SK-N-SH treated with all-trans-retinoic acid at 6 μM for 48 hours (cell line): ENCODE results near the gene TMEM87A.

Experiments used
- ATAC-seq: fragments of 200-7000 bp; cut with Tn5 transposase; 3 replicates; pipeline ENCODE4 v1.9.1; 2020; ENCODE audit warnings: mild to moderate bottlenecking, moderate library complexity
- ARNTL ChIP-seq: fragments of 450-650 bp; formaldehyde crosslinking; IDR thresholded peaks from 2 replicates; pipeline ENCODE4 v1.5.0; 2020; ENCODE audit warnings: low read depth, mild to moderate bottlenecking, moderate library complexity, borderline replicate concordance
- BACH2 ChIP-seq: fragments of 250-450 bp; sonication (Bioruptor Pico); IDR thresholded peaks from 2 replicates; pipeline ENCODE4 v1.9.0; 2021; ENCODE audit warnings: mild to moderate bottlenecking, borderline replicate concordance
- CREB5 ChIP-seq: fragments of 250-450 bp; sonication (Bioruptor Pico); IDR thresholded peaks from 2 replicates; pipeline ENCODE4 v1.5.1; 2020; ENCODE audit warnings: low read depth, mild to moderate bottlenecking, moderate library complexity
- CSDC2 ChIP-seq: fragments of 250-450 bp; sonication (Bioruptor Pico); IDR thresholded peaks from 2 replicates; pipeline ENCODE4 v1.5.0; 2020; ENCODE audit warnings: mild to moderate bottlenecking, moderate library complexity
- CSRNP3 ChIP-seq: fragments of 250-450 bp; sonication (Bioruptor Pico); IDR thresholded peaks from 2 replicates; pipeline ENCODE4 v1.5.1; 2021; ENCODE audit warnings: mild to moderate bottlenecking, moderate library complexity
- ESRRG ChIP-seq: fragments of 250-450 bp; sonication (Bioruptor Pico); IDR thresholded peaks from 2 replicates; pipeline ENCODE4 v1.6.1; 2021; ENCODE audit warnings: mild to moderate bottlenecking
- GLIS3 ChIP-seq: fragments of 250-450 bp; sonication (Bioruptor Pico); IDR thresholded peaks from 2 replicates; pipeline ENCODE4 v1.5.0; 2020; ENCODE audit warnings: mild to moderate bottlenecking, moderate library complexity
- PATZ1 ChIP-seq: fragments of 250-450 bp; sonication (Bioruptor Pico); IDR thresholded peaks from 2 replicates; pipeline ENCODE4 v1.8.0; 2020; ENCODE audit warnings: mild to moderate bottlenecking, moderate library complexity, borderline replicate concordance
- PPARA ChIP-seq: fragments of 250-450 bp; sonication (Bioruptor Pico); IDR thresholded peaks from 2 replicates; pipeline ENCODE4 v1.5.0; 2020; ENCODE audit warnings: mild to moderate bottlenecking, borderline replicate concordance
- RARB ChIP-seq: fragments of 250-450 bp; sonication (Bioruptor Pico); IDR thresholded peaks from 2 replicates; pipeline ENCODE4 v1.8.0; 2021; ENCODE audit warnings: mild to moderate bottlenecking, moderate library complexity
- SNAI2 ChIP-seq: fragments of 250-450 bp; sonication (Bioruptor Pico); IDR thresholded peaks from 2 replicates; pipeline ENCODE4 v1.5.0; 2020; ENCODE audit warnings: mild to moderate bottlenecking, moderate library complexity
- TCF4 ChIP-seq: fragments of 250-450 bp; sonication (Bioruptor Pico); IDR thresholded peaks from 2 replicates; pipeline ENCODE4 v1.8.0; 2021; ENCODE audit warnings: mild to moderate bottlenecking, moderate library complexity, borderline replicate concordance
- TOX ChIP-seq: fragments of 250-450 bp; sonication (Bioruptor Pico); IDR thresholded peaks from 2 replicates; pipeline ENCODE4 v1.8.0; 2021; ENCODE audit warnings: mild to moderate bottlenecking, moderate library complexity, borderline replicate concordance
- ZC3H10 ChIP-seq: fragments of 250-450 bp; sonication (Bioruptor Pico); IDR thresholded peaks from 2 replicates; pipeline ENCODE4 v1.5.1; 2021; ENCODE audit warnings: mild to moderate bottlenecking, moderate library complexity
- ZFP3 ChIP-seq: fragments of 250-450 bp; sonication (Bioruptor Pico); IDR thresholded peaks from 2 replicates; pipeline ENCODE4 v1.5.0; 2020; ENCODE audit warnings: mild to moderate bottlenecking, moderate library complexity
- ZFP30 ChIP-seq: fragments of 450-650 bp; formaldehyde crosslinking; IDR thresholded peaks from 2 replicates; pipeline ENCODE4 v1.5.0; 2022; ENCODE audit warnings: mild to moderate bottlenecking, moderate library complexity
- ZNF565 ChIP-seq: fragments of 450-650 bp; formaldehyde crosslinking; conservative IDR thresholded peaks from 2 replicates; pipeline ENCODE4 v1.5.0; 2020; ENCODE audit warnings: low read depth, mild to moderate bottlenecking, moderate library complexity
- ZNF70 ChIP-seq: fragments of 450-650 bp; formaldehyde crosslinking; IDR thresholded peaks from 2 replicates; pipeline ENCODE4 v1.5.0; 2020; ENCODE audit warnings: mild to moderate bottlenecking, moderate library complexity
- ZNF8 ChIP-seq: fragments of 450-650 bp; formaldehyde crosslinking; IDR thresholded peaks from 2 replicates; pipeline ENCODE4 v1.5.0; 2020; ENCODE audit warnings: mild to moderate bottlenecking, moderate library complexity
- TF ChIP-seq, protein P1 (sequence below): fragments of 250-450 bp; sonication (Bioruptor Pico); IDR thresholded peaks from 2 replicates; pipeline ENCODE4 v1.5.0; 2020; ENCODE audit warnings: mild to moderate bottlenecking, moderate library complexity

The TMEM87A gene

DNA sequence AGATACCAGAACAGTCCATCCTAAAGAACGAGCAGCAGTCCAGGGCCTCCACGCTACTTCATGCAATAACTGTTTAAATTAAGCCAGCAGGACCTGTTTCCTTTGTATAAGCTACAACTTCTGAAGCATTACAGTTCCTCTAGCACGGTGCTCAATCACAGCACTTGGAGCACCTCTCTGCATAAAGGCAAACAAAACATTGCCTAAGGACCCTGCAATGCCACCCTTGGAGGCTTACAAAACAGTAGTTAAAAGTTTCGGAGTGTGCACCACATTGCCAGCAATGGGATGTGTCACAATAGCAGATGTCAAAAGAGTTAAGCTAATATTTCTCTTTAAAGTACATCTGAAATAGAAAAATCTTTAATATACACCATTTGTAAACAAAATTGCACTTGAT lies 62.5 kb downstream of the TMEM87A start:
- TF ChIP-seq SNAI2 (CRISPR knock-in tag), result no peak
- TF ChIP-seq BACH2, result no peak
- TF ChIP-seq ZNF8 (CRISPR knock-in tag), result no peak
- ATAC-seq, result no peak

DNA sequence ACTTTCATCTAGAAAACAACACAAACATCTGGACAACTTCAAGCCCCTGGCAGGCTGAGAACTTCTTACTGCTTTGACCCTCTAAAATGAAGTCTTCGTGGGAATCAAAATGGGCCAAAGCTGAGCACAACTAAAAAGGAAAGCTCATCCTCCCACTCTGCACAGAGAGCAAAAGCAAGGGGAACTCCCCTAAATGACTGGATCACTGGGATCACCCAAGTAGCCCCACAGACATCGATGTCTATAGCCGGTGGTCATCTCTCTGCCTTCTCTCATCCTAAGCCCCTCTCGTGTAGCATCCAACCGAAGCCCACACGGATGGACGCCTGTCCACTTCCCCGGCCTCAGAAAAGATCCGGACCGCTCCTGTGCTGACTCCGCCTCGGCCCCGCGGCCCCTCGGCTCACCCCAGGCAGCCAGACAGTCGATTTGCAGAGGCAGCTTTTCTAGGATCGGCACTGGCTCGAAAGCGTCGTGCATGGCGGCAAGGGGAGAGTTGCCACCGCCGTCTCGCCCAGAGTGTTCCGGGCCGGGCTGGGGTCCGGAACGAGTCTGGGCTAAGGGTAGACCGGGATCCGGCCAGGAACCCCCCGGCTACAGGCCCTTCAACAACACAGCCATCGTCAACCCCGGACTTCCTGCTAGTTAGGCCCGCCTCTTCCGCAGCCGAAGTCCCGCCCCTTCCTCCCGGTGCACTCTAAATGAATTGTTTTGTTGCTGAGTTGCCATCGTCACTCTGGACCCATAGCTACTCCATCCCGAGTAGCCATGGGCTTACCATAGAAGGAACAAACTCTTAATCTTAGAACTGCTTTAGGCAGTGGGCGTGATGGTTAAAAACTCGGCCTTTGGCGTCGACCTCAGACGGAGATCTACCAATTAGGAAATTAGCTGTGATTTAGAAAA lies 65.3 kb downstream of the TMEM87A start, which contains the start of gene VPS39:
Gene VPS39, minus strand, starts transcription at position 631 of the 906 bp plus-strand sequence. Its CDS starts 151 bp downstream, at position 480.
- TF ChIP-seq ZC3H10 (CRISPR knock-in tag), result no peak
- no peak for TF ChIP-seq ZFP3 (CRISPR knock-in tag)
- TF ChIP-seq ARNTL (CRISPR knock-in tag), result no peak
- no peak for TF ChIP-seq PPARA (CRISPR knock-in tag)
- 0 out of 2 replicates have a peak, but pooled peaks have one; percentile 12 for TF ChIP-seq RARB (CRISPR knock-in tag)
- TF ChIP-seq, protein P1, sequence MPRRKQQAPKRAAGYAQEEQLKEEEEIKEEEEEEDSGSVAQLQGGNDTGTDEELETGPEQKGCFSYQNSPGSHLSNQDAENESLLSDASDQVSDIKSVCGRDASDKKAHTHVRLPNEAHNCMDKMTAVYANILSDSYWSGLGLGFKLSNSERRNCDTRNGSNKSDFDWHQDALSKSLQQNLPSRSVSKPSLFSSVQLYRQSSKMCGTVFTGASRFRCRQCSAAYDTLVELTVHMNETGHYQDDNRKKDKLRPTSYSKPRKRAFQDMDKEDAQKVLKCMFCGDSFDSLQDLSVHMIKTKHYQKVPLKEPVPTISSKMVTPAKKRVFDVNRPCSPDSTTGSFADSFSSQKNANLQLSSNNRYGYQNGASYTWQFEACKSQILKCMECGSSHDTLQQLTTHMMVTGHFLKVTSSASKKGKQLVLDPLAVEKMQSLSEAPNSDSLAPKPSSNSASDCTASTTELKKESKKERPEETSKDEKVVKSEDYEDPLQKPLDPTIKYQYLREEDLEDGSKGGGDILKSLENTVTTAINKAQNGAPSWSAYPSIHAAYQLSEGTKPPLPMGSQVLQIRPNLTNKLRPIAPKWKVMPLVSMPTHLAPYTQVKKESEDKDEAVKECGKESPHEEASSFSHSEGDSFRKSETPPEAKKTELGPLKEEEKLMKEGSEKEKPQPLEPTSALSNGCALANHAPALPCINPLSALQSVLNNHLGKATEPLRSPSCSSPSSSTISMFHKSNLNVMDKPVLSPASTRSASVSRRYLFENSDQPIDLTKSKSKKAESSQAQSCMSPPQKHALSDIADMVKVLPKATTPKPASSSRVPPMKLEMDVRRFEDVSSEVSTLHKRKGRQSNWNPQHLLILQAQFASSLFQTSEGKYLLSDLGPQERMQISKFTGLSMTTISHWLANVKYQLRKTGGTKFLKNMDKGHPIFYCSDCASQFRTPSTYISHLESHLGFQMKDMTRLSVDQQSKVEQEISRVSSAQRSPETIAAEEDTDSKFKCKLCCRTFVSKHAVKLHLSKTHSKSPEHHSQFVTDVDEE (CRISPR knock-in tag), result peak; percentile 56; the same call in 1 of the 2 replicates
- TF ChIP-seq GLIS3 (CRISPR knock-in tag), result 0 out of 2 replicates have a peak, but pooled peaks have one; percentile 22
- no peak for TF ChIP-seq ESRRG (CRISPR knock-in tag)
- TF ChIP-seq TOX (CRISPR knock-in tag), result no peak
- peak; percentile 99 for ATAC-seq

GRCh38 chr15:42206406-42206805 lies 66.8 kb downstream of the TMEM87A start:
- no peak for TF ChIP-seq BACH2
- TF ChIP-seq, all 23 proteins: peak for 0
- no peak for ATAC-seq

DNA sequence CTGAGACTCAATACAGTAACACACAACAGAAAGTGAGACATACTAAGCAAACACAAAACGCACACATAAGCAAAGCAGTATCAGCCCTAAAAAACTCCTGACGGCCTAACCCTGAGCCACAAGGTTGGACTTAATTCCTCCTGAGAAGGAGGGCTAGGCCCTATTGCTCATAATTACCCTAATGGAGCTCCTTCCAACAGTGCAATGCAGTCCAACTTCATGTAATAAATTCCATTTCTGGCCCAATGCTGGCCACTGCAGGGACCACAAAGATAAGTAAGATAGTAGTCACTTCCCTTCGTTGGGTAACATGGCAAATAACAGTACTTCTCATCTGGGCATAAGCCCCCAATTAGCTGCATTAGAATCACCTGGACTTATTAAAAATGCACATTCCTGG lies 69.3 kb downstream of the TMEM87A start:
- no peak for ATAC-seq
- TF ChIP-seq ZFP30 (CRISPR knock-in tag) (no peak), PPARA (CRISPR knock-in tag) (no peak), BACH2 (no peak), CSDC2 (no peak), ESRRG (CRISPR knock-in tag) (no peak), ZFP3 (CRISPR knock-in tag) (no peak), ZC3H10 (CRISPR knock-in tag) (no peak), ZNF70 (CRISPR knock-in tag) (no peak), SNAI2 (CRISPR knock-in tag) (no peak)

DNA sequence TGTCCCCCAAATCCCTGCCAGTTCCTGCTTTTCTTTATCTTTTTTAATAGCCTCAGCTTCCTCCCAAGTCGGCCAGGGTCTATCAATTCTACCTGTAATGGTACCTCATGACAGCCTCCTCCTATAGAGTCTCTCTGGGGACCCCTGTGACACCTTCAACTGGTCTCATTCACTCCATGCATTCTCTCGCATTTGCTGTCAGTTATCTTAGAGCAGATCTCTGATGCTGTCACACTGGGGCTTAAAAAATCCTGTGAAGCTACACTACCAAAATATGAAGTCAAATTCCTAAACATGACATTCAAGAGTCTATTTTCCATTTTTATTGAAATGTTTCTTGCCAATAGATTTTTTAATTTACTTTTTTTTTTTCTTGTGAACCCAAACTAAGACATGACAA lies 70.6 kb downstream of the TMEM87A start:
- TF ChIP-seq TCF4, result no peak
- TF ChIP-seq CSDC2, result no peak
- TF ChIP-seq ESRRG (CRISPR knock-in tag), result no peak
- TF ChIP-seq CREB5, result no peak
- no peak for TF ChIP-seq PATZ1 (CRISPR knock-in tag)
- TF ChIP-seq ZNF8 (CRISPR knock-in tag), result no peak
- TF ChIP-seq ZNF565 (CRISPR knock-in tag), result no peak
- no peak for TF ChIP-seq ZFP30 (CRISPR knock-in tag)
- no peak for TF ChIP-seq PPARA (CRISPR knock-in tag)
- TF ChIP-seq ZC3H10 (CRISPR knock-in tag), result no peak
- no peak for TF ChIP-seq TOX (CRISPR knock-in tag)
- no peak for TF ChIP-seq CSRNP3
- TF ChIP-seq RARB (CRISPR knock-in tag), result no peak
- no peak for TF ChIP-seq GLIS3 (CRISPR knock-in tag)
- TF ChIP-seq SNAI2 (CRISPR knock-in tag), result no peak
- no peak for TF ChIP-seq ARNTL (CRISPR knock-in tag)
- no peak for TF ChIP-seq ZFP3 (CRISPR knock-in tag)
- TF ChIP-seq, protein P1 (CRISPR knock-in tag), result no peak
- TF ChIP-seq ZNF70 (CRISPR knock-in tag), result no peak
- TF ChIP-seq, all 23 proteins: peak for 0
- no peak for ATAC-seq
